ENCODE measurements around the gene KCTD16. TPM values are rescaled to one million over a fixed set of nuclear protein-coding genes. Genes with fewer than 3 reads are reported as not detected.

Gene KCTD16
- polyA plus RNA-seq, 1 donor (not counting 4 experiments of a cell fraction or from before 2014, with no cell fraction given), result 0.04 TPM

- H3K4me3 ChIP-seq (ENCODE audit: control insufficient read depth in 2 of 3, extremely low read depth in 1 of 3, insufficient read depth in 2 of 3, low read depth in 1 of 3, low read length in 3 of 3), result no peak overlapping the region
- H3K36me3 ChIP-seq (ENCODE audit: control insufficient read depth in 2 of 2, extremely low read depth in 1 of 2, insufficient read depth in 2 of 2, low read length in 2 of 2), result no peaks in the 10 kb centered on the region
- no peak for FAIRE-seq
- H3K9me3 ChIP-seq (ENCODE audit: control insufficient read depth, low read depth, low read length), result no peaks in the 10 kb centered on the region
- H3K27me3 ChIP-seq (ENCODE audit: control insufficient read depth, extremely low read depth, insufficient read depth, low read length), result no peaks in the 10 kb centered on the region
- no peak overlapping the region for H3K27ac ChIP-seq (ENCODE audit: control insufficient read depth, insufficient read depth, low read length)
- DNase-seq (ENCODE audit: low read depth, low spot score), result no peak
- H3K4me1 ChIP-seq (ENCODE audit: control insufficient read depth, extremely low read depth, insufficient read depth, low read length), result no peaks in the 10 kb centered on the region
- dilution Hi-C loops (cut with MboI; ENCODE audit: extremely low pct_ligation_motif_present, low sequenced_read_pairs), result no loop called here
- H4K20me1 ChIP-seq (ENCODE audit: control insufficient read depth, extremely low read depth, insufficient read depth, low read length), result no peaks in the 10 kb centered on the region
- TF ChIP-seq CTCF (optimal IDR thresholded peaks at IDR 0.05 in 1 of 3, IDR thresholded peaks at IDR 0.05 in 1 of 3, conservative IDR thresholded peaks at IDR 0.05 in 1 of 3; ENCODE audit: extremely low read depth in 1 of 3, insufficient read depth in 2 of 3, low read length in 3 of 3) (no peak), EZH2 (IDR thresholded peaks at IDR 0.05; ENCODE audit: low read length) (no peak)
- no peaks in the 10 kb centered on the region for H3K9me1 ChIP-seq (ENCODE audit: control insufficient read depth, extremely low read depth, insufficient read depth, low read length)
- no peak overlapping the region for H3K4me2 ChIP-seq (ENCODE audit: control insufficient read depth, extremely low read depth, insufficient read depth, low read depth, low read length)
- no peaks in the 10 kb centered on the region for H3K79me2 ChIP-seq (ENCODE audit: control insufficient read depth, insufficient read depth, low read length)
- no peak overlapping the region for H3K9ac ChIP-seq (ENCODE audit: control insufficient read depth, extremely low read depth, insufficient read depth, low read length)
- no peak overlapping the region for H2AFZ ChIP-seq (ENCODE audit: control insufficient read depth, low read length)
Observed at GRCh38 chr5:144403817-144404420, 233.2 kb downstream of the KCTD16 start.

GRCh38 chr5:144404672-144405071 is 234.0 kb downstream of the KCTD16 start:
- DNase-seq (ENCODE audit: low read depth, low spot score) (no peak), FAIRE-seq (no peak)
- no peaks in the 10 kb centered on the region for H3K4me1 ChIP-seq (ENCODE audit: control insufficient read depth, extremely low read depth, insufficient read depth, low read length)
- H3K27me3 ChIP-seq (ENCODE audit: control insufficient read depth, extremely low read depth, insufficient read depth, low read length), result no peaks in the 10 kb centered on the region
- H3K9ac ChIP-seq (ENCODE audit: control insufficient read depth, extremely low read depth, insufficient read depth, low read length), result no peak overlapping the region
- no peaks in the 10 kb centered on the region for H3K9me1 ChIP-seq (ENCODE audit: control insufficient read depth, extremely low read depth, insufficient read depth, low read length)
- H3K36me3 ChIP-seq (ENCODE audit: control insufficient read depth in 2 of 2, extremely low read depth in 1 of 2, insufficient read depth in 2 of 2, low read length in 2 of 2), result no peaks in the 10 kb centered on the region
- no peak overlapping the region for H2AFZ ChIP-seq (ENCODE audit: control insufficient read depth, low read length)
- TF ChIP-seq EZH2 (IDR thresholded peaks at IDR 0.05; ENCODE audit: low read length), result no peak
- no peak for TF ChIP-seq CTCF (optimal IDR thresholded peaks at IDR 0.05 in 1 of 3, IDR thresholded peaks at IDR 0.05 in 1 of 3, conservative IDR thresholded peaks at IDR 0.05 in 1 of 3; ENCODE audit: extremely low read depth in 1 of 3, insufficient read depth in 2 of 3, low read length in 3 of 3)
- no peak overlapping the region for H3K27ac ChIP-seq (ENCODE audit: control insufficient read depth, insufficient read depth, low read length)
- H4K20me1 ChIP-seq (ENCODE audit: control insufficient read depth, extremely low read depth, insufficient read depth, low read length), result no peaks in the 10 kb centered on the region
- H3K4me2 ChIP-seq (ENCODE audit: control insufficient read depth, extremely low read depth, insufficient read depth, low read depth, low read length), result no peak overlapping the region
- no peaks in the 10 kb centered on the region for H3K9me3 ChIP-seq (ENCODE audit: control insufficient read depth, low read depth, low read length)
- H3K79me2 ChIP-seq (ENCODE audit: control insufficient read depth, insufficient read depth, low read length), result no peaks in the 10 kb centered on the region
- dilution Hi-C loops (cut with MboI; ENCODE audit: extremely low pct_ligation_motif_present, low sequenced_read_pairs), result no loop called here
- no peak overlapping the region for H3K4me3 ChIP-seq (ENCODE audit: control insufficient read depth in 2 of 3, extremely low read depth in 1 of 3, insufficient read depth in 2 of 3, low read depth in 1 of 3, low read length in 3 of 3)
